Activated CD8-positive, alpha-beta memory T cell treated with anti-CD3 and anti-CD28 coated beads, Interleukin-2, amount 50 U/mL, for 1 hour (primary cell): ENCODE results near the gene IL17RC.
"Not testable (repeated sequence)": the region's sequence is repeated elsewhere in the genome, so short reads cannot be mapped to it uniquely, and the experiment has no call there.

Source experiments
- DNase-seq: peaks from one replicate; pipeline ENCODE4 v3.0.0-alpha.2; 2020; ENCODE audit errors: extremely low read depth

IL17RC gene, protein sequence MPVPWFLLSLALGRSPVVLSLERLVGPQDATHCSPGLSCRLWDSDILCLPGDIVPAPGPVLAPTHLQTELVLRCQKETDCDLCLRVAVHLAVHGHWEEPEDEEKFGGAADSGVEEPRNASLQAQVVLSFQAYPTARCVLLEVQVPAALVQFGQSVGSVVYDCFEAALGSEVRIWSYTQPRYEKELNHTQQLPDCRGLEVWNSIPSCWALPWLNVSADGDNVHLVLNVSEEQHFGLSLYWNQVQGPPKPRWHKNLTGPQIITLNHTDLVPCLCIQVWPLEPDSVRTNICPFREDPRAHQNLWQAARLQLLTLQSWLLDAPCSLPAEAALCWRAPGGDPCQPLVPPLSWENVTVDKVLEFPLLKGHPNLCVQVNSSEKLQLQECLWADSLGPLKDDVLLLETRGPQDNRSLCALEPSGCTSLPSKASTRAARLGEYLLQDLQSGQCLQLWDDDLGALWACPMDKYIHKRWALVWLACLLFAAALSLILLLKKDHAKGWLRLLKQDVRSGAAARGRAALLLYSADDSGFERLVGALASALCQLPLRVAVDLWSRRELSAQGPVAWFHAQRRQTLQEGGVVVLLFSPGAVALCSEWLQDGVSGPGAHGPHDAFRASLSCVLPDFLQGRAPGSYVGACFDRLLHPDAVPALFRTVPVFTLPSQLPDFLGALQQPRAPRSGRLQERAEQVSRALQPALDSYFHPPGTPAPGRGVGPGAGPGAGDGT

DNA sequence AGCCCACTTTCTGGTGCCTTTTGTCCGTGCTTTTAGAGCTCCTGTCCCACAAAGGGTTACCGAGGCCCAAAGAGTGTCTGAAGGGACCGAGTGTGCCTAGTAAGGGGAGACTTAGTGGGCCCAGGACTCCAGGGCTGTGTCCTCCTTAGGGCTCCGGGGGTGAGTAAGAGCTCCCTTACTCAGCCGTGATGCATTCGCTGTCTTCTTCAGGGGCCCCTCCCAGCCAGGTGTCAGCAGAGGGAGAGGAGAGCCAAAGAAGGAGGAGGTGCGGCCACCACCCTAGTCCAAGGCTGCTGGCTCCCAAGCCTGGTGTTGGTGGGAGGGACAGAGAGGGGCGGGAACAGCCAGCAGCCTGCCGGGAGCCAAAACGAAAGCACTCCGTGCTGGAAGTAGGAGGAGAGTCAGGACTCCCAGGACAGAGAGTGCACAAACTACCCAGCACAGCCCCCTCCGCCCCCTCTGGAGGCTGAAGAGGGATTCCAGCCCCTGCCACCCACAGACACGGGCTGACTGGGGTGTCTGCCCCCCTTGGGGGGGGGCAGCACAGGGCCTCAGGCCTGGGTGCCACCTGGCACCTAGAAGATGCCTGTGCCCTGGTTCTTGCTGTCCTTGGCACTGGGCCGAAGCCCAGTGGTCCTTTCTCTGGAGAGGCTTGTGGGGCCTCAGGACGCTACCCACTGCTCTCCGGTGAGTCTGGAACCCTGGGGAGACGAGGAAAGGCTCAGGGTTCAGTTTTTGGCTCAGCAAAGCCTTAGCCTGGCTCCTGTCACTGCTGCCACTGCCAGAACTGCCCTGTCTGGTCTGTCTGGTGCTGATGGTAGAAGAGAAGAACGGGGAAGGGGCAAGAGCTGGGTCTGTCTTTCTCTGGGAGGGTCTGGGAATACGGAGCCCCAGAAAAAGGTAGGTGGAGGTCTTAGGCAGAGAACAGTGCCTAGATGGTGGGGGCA lies at the start of gene IL17RC:
IL17RC (plus strand) TSS at position 365 of the 947 bp plus-strand sequence; CDS start at position 583, 218 bp downstream.
- no peak for DNase-seq

DNA sequence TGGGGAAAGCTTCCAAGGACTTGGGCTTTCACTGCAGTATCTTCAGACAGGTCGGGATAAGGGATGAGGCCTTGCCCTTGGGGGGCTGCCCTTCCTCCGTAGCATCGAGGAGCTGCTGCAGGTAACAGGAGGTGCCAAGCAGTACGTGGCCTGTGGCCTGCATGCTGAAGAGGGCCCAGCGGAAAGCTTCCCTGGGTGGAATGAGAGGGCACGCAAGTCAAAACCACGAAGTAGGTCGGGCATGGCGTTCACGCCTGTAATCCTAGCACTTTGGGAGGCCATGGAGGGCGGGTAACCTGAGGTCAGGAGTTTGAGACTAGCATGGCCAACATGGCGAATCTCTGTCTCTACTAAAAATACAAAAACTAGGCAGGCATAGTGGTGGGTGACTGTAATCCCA lies 49.8 kb upstream of the IL17RC start:
- no peak for DNase-seq

DNA sequence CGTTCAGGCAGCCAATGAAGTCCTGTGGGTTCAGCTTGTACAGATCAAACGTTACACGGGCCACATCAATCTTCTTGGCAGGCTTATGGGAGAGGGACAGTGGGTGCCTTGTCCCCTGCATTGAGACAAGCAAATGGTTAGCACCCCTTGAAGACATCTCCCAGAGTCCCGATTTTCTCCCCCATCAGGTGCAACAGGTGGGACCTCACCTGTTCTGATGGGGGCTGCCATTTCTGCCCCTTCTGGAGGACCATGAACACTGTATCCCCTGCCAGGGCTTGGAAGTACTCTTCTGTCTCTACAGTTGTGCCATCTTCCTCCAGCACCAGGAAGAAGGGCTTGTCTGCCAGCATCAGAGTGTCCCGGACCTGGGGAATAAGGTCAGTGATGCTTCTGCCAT lies 46.9 kb upstream of the IL17RC start:
- DNase-seq: no peak

DNA sequence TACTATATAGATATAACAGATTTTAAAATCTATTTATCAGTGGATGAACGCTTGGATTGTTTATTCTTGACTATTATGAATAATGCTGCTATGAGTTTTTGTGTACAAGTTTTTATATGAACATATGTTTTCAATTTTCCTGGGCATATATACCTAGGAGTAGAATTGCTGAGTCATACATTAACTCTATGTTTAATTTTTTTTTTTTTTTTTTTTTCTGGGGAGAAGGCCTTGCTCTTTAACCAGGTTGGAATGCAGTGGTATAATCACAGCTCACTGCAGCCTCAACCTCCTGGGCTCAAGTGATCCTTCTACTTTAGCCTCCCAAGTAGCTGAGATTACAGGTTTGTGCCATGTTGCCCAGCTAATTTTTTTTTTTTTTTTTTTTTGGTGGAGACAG lies 45.9 kb upstream of the IL17RC start:
- DNase-seq: no peak

DNA sequence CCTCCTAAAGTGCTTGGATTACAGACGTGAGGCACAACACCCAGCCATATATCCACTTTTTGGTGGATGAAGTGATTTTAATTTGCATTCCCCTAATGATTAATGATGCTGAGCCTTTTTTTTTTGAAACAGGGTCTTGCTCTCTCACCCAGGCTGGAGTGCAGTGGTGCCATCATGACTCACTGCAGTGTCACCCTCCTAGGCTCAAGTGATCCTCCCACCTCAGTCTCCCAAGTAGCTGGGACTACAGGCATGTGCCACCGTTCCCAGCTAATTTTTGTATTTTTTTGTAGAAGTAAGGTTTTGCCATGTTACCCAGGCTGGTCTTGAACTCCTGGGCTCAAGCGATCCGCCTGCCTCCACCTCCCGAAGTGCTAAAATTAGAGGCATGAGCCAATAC lies 44.8 kb upstream of the IL17RC start:
- not testable (repeated sequence) for DNase-seq

DNA sequence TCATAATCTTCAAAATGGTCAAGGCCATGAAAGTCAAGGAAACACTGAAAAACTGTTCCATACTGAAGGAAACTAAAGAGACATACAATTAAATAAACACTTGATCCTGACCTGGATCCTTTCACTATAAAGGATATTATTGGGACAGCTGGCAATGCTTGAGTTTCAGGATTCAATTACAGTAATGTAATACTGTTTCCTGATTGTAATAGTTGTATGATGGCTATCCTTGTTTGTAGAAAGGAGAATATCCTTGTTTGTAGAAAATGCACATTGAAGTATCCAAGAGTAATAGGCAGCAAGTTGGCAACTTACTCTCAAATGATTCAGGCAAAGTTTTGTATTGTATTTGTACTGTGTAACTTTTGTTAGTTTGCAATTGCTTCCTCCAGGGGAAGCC lies 41.5 kb upstream of the IL17RC start:
- no peak for DNase-seq

DNA sequence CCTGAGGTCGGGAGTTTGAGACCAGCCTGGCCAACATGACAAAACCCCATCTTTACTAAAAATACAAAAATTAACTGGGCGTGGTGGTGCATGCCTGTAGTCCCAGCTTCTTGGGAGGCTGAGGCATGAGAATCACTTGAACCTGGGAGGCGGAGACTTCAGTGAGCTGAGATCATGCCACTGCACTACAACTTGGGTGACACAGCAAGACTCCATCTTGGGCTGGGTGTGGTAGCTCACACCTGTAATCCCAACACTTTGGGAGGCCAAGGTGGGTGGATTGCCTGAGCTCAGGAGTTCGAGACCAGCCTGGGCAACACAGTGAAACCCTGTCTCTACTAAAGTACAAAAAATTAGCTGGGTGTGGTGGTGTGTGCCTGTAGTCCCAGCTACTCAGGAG lies 40.6 kb upstream of the IL17RC start:
- DNase-seq: not testable (repeated sequence)

DNA sequence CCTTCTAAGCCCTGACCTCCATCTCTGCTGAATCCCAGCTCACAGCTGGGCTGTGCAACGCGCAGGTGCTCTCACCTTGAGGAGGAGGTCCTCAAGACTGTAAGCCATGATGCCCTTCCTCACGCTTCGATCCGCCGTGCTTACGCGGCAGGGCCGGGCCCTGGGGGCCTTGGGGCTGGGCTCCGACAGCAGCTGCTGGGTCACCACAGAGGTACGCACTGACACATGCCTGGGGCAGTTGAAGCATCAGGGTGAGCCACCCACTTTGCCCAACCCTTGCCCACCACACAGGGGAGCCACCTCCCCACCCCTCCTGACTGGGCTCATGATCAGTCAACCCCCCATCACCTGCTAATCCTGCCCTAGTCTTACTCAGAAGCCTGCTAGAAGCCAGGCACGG lies 39.9 kb upstream of the IL17RC start:
- no peak for DNase-seq

DNA sequence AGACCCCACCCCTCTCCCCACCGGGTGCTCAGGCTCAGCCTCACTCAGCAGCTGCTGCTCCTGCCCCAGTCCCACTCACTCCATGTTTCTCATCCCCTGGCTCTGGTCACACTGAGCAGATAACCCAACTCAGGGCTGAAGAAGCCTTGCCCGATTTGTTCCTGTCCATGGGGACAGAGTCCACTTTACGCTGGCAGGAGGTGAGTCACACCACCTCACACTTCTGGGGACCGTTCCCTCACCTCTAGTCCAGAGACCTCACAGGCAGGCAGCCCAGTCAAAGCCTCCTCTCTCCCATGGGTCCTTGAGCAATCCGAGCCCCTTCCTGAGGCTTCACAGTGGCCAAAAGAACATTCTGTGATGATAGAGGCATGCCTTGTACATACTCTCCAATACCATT lies 38.2 kb upstream of the IL17RC start:
- no peak for DNase-seq

DNA sequence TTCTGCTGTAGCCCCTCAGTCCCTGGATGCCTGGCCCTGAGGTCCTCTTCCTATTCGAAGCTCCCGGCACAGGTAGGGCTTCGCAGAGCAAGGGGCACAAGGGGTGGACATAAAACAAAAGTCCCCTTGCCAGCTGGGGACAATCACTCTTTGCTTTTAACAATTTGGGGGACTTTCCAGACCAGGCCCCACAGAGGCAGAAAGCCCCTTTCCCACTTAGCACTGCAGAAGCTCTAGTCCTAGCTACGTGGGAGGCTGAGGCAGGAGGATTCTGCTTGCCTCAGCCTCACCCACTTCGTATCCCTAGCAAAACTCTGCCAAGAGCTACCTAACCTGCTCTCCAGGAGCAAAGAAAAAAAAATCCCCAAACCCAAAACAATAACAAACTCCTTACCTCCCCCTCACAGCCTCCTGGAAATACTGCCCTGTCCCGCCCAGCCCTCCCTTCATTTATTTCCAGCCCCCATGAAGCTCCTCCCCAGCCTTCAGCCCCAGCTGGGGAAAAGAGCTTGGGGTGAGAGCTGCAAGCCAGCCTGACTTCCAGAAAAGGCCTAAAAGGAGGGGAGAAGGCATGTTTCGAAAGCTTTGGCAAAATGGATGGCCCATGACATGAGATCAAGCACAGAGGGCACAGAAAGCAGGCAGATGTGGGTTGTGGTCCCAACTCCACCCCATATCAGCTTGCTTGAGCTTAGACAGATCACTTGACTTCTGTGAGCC lies 36.9 kb upstream of the IL17RC start, which contains the start of gene CIDEC:
CIDEC (minus strand) TSS at position 424 of the 720 bp plus-strand sequence. CDS start 1,767 bp downstream, outside the sequence.
- DNase-seq: no peak

DNA sequence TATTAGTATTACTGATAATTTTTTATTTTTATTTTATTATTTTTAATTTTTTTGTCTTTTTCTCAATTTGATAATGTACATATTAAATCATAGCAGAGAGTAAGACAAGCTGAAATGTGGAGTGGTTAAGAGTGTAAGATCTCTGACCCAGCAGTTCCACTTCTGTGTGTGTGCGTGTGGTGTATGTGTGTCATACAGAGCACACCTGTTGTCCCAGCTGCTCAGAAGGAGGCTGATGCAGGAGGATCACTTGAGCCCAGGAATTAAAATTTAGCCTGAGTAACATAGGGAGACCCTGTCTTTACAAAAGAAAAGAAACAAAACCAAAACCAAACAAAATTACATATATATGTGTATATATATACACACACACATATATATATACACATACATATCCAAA lies 35.5 kb upstream of the IL17RC start:
- DNase-seq: no peak

DNA sequence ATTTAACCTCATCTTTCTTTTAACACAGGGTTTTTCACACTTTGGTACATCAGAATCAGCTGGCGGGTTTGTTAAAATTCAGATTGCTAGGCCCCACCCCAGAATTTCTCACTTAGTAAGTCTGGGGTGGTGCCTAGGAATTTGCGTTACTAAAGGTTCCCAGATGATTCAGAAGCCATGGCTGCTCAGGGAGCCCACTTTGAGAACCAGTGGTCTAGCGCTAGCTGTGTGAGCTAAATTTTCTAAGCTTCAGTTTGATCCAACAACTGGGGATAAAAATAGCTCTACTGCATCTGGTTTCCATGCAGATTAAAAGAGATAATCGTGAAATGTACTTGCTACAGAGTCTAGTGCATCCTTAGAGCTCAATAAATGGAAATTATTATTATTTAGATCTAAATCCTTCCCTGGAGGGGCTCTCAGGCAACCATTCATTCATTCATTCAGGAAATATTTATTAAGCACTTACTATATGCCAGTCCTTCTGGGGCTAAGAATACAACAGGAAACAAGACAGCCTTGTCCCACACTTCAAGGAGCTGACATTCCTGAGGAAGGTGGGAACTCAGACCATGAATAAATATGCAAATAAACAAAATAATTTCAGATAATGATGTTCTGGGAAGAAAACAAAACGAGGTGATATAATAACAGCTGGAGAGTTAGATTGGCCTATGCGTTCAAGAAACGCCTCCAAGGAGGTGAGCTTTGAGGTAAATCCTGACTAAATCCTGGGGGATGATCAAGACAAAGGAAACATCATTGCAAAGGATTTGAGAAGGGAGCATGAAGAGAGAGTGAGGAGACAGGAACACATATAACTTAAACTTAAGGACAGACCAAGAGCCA lies 33.0 kb upstream of the IL17RC start:
- no peak for DNase-seq

DNA sequence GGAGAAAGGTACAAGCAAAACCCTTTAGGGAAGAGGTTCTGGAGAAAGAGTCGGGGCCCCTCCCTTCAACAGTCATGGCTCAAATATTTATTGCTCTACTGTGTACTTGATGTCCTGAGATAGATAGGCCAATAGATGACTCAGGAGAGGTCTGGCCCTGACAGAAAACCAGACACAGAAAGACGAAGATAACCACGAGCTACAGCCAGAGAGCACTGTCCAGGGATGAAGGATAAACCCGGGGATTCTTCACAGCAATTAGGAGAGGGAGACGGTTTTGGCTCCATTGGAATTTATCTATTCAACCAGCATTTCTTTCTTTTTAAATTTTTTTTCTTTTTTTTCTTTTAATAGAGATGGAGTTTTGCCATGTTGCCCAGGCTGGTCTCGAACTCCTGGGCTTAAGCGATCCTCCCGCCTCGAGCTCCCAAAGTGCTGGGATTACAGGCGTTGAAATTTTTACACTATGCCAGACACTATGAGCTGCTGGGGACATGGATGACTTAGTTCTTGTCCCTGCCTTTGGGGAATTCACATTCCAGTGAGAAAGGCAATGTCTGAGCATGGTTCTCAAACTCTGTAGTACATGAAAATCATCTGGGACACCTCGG lies 32.2 kb upstream of the IL17RC start:
- DNase-seq: no peak

DNA sequence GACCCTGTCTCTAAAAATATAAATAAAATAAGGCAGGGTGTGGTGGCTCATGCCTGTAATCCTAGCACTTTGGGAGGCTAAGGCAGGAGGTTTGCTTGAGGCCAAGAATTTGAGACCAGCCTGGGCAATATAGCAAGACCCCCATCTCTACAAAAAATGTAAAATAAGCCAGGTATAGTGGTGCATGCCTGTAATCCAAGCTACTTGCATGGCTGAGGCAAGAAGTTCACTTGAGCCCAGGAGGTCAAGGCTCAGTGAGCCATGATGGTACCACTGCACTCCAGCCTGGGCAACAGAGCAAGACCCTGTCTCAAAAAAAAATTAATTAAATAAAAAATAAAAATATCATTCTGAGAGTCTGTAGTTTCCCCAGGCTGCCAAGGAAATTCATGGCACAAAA lies 30.6 kb upstream of the IL17RC start:
- DNase-seq: no peak

DNA sequence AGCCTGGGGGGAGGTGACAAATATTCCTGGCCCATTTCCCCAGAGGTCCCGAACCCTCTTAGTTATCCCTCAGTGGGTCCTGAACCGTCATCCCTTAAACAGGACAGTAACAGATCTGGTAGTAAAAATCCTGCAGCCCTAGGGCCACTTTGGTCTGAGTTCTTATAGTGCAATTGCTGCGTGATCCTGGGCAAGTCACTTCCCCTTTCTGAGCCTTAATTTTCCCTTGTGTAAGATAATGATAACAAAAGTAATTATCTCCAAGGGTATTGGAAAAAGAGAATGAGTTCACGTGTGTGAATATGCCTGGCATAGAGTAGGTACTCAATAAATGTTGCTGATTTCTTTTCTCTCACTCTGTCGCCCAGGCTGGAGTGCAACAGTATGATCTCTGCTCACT lies 29.4 kb upstream of the IL17RC start:
- DNase-seq: no peak

DNA sequence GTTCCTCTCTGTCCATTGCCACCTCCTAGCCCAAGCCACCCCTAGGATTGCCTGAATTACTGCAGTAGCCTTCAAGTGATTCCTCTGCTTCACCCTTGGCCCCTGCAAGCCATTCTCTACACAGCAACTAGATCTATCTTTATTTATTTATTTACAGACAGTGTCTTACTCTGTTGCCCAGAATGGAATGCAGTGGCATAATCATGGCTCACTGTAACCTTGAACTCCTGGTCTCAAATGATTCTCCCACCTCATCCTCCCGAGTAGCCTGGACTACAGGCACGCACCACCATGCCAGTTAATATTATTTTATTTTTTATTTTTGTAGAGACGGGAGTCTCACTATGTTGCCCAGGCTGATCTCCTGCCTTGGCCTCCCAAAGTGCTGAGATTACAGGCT lies 28.4 kb upstream of the IL17RC start:
- no peak for DNase-seq

DNA sequence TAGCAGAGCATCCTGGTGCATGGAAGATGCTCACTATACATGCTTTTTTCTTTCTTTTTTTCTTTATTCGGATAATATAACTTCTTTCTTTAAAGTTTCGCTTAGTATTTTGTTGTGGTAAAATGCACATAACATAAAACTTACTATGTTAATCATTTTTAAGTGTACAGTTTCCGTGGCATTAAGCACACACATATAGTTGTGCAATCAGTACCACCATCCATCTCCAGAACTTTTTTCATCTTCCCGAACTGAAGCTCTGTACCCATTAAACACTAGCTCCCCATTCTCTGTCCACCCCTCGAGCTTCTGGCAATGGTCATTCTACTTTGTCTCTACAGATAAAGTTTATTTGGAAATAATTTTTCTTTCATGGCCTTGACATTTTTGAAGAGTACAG lies 27.5 kb upstream of the IL17RC start:
- DNase-seq: no peak

DNA sequence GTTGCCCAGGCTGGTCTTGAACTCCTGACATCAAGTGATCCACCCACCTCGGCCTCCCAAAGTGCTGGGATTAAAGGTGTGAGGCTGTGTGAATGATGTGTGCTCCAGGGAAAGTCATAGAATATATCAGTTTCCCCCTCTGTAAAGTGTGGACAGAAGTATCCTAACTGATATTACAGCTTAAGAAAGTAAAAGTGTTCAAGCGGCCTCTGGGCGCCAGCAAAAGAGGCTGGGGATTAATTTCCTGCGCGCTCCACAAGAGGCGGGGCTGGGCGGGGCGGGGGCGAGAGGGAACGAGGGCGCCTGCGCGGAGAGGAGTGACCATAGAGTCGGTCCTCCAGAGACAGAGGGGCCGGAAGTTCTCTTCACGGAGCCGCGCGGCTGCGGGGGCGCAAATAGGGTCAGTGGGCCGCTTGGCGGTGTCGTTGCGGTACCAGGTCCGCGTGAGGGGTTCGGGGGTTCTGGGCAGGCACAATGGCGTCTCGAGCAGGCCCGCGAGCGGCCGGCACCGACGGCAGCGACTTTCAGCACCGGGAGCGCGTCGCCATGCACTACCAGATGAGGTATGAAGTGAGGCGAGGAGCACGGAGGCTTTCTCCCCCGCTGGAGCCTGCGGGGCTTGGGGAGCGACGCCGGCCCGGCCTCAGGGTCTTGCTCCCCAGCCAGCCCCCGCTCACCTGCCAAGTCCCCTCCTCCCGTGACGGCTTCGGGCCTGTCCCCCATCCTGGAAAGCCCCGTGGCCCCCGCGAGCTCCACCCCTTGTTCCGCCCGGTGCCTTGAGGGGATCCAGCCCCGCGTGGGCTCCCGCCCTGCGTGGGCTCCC lies 26.4 kb upstream of the IL17RC start, which contains the start of gene JAGN1:
JAGN1 (plus strand) TSS at position 362 of the 823 bp plus-strand sequence; CDS start at position 475, 113 bp downstream.
- peak; percentile 75 for DNase-seq

DNA sequence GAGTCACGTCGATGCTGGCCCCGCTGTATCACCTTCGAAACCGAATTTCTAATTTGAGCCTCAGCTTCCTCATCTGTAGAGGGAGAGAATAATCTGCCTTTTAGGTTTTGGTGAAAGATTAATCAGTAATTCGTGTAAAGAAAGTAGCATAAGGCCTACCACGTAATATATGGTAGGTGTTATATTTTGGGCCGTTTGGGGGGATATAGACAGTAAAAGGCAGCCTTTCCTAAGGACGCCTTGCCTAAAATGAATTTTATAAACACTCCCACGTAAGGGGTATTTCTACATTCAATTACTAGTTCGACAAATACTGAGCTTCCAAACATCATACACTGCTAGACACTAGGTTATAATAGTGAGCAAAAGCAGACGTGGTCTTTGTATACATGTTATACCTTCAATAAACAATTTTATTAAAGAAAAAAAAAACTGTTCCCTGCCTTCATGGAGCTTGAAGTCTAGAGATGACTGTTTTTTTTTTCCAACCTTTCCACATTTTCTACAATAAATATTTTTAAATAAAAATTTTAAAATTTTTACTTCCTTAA lies 25.8 kb upstream of the IL17RC start:
- no peak for DNase-seq
